ENCODE data around the gene USP30. TPM values are rescaled to one million over a fixed set of nuclear protein-coding genes. Genes with fewer than 3 reads are reported as not detected.

The USP30 gene
- total RNA-seq, 4 donors from 2014 or later, result 16.3 to 38.1 (median 25.1) TPM

DNA sequence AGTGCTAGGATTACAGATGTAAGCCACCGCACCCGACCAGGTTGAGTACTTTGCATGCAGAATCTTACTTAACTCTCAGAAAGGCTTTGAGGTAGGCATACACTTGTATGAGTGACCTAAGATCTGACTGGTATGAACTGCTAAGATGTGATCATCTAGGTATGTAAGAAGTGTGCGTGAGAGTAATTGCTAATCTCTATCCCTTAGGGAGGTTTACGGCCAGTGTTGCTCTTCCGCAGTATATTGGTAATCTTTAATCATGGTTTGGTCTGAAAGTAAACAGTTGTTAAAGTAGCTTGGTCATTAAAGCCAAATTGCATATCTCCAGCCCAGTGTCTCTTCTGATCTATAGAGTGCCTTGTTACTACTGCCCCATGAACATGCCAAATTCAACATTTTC lies 52.8 kb downstream of the USP30 start:
- TF ChIP-seq, protein P1, sequence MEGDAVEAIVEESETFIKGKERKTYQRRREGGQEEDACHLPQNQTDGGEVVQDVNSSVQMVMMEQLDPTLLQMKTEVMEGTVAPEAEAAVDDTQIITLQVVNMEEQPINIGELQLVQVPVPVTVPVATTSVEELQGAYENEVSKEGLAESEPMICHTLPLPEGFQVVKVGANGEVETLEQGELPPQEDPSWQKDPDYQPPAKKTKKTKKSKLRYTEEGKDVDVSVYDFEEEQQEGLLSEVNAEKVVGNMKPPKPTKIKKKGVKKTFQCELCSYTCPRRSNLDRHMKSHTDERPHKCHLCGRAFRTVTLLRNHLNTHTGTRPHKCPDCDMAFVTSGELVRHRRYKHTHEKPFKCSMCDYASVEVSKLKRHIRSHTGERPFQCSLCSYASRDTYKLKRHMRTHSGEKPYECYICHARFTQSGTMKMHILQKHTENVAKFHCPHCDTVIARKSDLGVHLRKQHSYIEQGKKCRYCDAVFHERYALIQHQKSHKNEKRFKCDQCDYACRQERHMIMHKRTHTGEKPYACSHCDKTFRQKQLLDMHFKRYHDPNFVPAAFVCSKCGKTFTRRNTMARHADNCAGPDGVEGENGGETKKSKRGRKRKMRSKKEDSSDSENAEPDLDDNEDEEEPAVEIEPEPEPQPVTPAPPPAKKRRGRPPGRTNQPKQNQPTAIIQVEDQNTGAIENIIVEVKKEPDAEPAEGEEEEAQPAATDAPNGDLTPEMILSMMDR (IDR thresholded peaks at IDR 0.05; ENCODE audit: low read depth), result no peak

DNA sequence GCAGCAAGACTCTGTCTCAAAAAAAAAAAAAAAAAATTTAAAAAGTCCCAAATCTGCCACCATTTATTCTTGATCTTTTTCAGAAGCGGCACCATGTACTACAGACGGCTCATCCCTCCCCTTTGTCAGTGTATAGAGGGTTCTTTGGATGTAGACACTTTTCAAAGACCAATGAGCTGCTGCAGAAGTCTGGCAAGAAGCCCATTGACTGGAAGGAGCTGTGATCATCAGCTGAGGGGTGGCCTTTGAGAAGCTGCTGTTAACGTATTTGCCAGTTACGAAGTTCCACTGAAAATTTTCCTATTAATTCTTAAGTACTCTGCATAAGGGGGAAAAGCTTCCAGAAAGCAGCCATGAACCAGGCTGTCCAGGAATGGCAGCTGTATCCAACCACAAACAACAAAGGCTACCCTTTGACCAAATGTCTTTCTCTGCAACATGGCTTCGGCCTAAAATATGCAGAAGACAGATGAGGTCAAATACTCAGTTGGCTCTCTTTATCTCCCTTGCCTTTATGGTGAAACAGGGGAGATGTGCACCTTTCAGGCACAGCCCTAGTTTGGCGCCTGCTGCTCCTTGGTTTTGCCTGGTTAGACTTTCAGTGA lies 57.5 kb downstream of the USP30 start:
- TF ChIP-seq, protein P1 (IDR thresholded peaks at IDR 0.05; ENCODE audit: low read depth), result no peak

- TF ChIP-seq, protein P1 (IDR thresholded peaks at IDR 0.05; ENCODE audit: low read depth), result no peak
Observed at GRCh38 chr12:109110988-109111495, 58.7 kb downstream of the USP30 start.

DNA sequence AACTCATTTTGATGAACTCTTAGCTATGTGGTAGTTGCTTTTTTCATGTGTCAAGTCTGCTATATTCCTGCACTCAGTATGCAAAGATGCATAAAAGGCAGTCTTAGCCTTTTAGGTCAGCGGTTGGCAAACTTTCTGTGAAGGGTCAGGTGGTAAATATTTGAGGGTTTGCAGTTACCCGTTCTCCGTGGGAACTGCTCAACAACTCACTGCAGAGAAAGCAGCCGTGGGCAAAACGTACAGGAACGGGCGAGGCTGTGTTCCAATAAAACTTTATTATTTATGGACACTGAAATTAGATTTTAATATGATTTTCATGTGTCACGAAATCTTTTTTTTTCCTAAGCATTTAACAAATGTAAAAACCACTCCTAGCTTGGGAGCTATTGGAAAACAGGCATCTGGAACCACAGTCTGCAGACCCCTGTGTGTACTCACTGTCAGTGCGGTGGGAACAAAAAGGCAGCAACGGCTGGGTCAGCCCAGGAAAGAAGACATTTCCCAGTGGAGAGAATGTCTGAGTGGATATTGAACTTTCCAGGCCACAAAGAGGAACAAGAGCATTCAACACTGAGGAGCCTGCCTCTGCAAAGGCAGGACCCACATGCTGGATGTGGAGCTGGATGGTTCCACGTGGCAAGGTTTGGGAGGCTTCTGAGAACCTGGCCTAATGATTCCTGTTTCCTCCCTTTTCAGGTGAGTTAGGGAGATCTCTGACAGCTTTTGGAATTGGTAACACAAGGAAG lies 60.5 kb downstream of the USP30 start:
- TF ChIP-seq, protein P1 (IDR thresholded peaks at IDR 0.05; ENCODE audit: low read depth), result no peak

DNA sequence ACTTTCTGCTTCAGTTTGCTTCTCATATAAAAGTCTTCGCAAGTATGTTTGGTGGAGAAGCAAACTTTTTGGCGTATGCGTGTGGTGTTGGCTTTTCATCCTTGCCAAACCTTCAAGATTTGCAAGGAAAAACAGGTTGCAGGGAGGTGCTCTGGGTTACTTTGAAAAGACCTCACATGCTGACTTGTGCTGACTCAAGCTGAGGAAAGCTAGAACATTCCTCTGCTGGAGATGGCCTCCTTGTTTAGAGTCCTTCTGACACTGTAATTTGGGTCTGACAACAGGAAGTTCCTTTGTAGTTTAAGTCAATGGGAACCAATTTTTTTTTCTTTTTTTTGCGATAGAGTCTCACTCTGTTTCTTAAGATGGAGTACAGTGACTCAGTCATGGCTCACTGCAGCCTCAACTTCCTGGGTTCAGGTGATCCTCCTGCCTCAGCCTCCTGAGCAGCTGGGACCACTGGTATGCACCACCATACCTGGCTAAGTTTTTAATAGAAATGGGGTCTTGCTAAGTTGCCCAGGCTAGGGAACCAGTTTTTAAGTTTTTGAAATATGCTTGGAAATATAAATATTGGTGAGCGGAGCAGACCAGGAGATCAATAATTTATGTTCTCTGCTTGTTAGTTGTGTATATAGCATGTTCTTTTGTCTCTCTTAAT lies 61.4 kb downstream of the USP30 start:
- TF ChIP-seq, protein P1 (IDR thresholded peaks at IDR 0.05; ENCODE audit: low read depth), result no peak

- TF ChIP-seq, protein P1 (IDR thresholded peaks at IDR 0.05; ENCODE audit: low read depth), result no peak
Observed at GRCh38 chr12:109114644-109115043, 62.3 kb downstream of the USP30 start.

GRCh38 chr12:109115404-109115757 lies 63.0 kb downstream of the USP30 start:
- TF ChIP-seq, protein P1 (IDR thresholded peaks at IDR 0.05; ENCODE audit: low read depth), result no peak

Measured in subcutaneous adipose tissue (tissue), 4 donors.